ENCODE results near the gene MTFR1L.

Gene MTFR1L

DNA sequence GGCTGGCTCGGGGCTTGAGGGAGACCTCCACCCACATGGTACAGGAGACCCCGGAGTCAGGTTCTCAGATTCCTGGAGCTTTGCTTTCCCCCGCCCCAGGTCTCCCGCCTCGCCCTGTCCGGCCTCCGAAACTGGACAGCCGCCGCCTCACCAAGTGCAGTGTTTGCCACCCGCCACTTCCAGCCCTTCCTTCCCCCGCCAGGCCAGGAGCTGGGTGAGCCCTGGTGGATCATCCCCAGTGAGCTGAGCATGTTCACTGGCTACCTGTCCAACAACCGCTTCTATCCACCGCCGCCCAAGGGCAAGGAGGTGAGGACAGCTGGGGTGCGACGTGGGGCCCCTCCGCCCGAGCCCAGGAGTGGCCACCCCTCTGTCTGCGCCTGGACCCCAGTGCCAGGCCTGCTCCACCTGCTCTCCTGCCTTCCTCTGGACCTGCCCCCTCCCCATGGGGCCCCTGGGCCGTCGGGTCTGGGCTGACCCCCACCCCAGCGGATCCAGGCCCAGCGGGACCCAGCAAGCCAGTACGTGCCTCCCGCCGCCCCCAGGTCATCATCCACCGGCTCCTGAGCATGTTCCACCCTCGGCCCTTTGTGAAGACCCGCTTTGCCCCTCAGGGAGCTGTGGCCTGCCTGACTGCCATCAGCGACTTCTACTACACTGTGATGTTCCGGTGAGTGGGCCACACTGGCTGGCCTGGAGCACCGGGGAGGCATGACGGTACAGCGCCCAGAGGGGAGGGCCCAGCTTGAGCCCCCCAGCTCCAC lies 11.1 kb upstream of the MTFR1L start:
- no peak for DNase-seq

DNA sequence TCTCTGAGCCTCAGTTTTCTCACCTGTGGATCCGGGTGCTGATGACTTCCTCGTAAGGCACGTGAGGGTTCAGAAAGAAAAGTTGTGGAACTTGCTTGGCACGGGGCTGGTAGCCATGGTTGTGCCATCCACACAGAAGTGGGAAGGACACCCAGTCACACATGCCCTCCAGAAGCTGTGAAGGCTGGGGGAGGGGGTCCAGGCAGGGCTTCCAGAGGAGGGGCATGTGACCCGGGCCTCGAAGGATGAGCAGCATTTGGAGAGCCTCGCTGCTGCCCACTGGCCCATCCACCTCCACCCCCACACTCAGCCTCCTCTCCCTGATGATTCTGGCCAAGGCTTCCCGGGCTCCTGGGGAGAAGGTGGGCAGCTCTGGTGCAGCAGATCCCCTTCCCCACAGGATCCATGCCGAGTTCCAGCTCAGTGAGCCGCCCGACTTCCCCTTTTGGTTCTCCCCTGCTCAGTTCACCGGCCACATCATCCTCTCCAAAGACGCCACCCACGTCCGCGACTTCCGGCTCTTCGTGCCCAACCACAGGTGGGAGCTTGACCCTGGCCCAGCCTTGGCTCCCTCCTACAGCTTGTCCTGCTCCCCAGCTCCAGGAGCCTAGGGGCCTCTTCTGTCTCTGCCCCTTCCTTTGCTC lies 10.3 kb upstream of the MTFR1L start:
- DNase-seq = no peak

DNA sequence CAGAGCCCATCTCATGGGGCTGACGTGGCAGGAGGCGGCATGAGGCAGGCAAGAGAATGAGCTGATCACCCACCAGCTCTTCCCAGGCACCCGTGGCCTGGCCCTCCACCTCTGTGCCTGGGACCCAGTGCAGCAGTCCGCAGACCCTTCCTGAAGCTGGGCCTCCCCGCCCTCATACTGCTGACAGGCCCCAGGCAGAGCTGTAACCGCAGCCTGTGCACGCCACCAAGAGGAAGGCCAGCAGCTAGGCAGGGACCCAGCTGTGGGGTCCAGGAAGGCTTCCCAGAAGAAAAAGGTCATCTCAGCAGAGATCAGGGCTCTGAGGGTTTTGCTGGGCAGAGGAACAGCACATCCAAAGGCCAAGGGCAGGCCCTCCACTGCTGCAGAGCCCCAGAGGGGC lies 9.8 kb upstream of the MTFR1L start:
- DNase-seq = no peak

DNA sequence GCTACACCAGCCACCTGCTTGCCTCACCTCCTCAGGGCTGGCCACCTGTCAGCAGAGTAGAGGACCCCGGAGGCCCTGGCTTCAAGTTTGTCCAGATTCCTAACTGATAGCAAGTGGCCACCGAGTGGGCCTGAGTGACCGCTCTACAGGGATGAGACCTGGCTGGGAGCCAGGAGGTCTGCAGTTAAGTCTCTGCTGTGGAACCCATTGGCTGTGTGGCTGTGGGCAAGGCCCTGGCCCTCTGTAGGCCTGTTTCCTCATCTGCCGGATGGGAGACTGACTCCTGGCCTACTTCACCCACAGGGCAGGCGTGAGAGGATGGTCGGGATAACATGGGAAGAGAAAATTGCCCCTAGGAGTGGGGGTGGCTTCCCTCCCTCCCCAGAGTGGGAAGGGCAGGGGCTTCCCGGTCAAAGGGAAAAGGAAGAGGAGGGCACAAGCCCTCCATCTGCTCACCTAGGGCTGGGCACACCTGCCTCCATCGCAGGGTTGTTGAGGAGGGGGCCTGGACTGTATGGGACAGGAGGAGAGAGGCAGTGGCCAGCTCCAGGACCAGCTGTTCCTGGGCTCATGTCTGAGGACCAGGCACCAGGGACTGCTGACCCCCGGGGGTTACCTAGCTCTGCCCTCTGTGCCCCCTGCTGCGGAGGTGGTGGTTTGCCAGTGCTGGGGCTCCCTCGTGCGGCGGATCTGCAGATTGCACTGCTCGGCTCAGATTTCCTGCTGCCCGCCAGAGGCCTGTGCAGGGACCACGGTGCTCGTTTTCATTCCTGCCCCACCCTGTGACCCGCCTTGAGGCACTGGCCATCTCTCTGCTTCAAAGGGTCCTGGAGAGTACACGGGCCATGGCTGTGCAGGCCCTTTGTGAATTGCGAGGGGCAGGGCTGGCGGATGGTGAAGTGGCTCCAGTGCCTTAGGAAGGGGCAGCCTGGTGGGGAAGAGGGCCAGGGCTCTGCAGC lies 9.1 kb upstream of the MTFR1L start:
- no peak for DNase-seq

DNA sequence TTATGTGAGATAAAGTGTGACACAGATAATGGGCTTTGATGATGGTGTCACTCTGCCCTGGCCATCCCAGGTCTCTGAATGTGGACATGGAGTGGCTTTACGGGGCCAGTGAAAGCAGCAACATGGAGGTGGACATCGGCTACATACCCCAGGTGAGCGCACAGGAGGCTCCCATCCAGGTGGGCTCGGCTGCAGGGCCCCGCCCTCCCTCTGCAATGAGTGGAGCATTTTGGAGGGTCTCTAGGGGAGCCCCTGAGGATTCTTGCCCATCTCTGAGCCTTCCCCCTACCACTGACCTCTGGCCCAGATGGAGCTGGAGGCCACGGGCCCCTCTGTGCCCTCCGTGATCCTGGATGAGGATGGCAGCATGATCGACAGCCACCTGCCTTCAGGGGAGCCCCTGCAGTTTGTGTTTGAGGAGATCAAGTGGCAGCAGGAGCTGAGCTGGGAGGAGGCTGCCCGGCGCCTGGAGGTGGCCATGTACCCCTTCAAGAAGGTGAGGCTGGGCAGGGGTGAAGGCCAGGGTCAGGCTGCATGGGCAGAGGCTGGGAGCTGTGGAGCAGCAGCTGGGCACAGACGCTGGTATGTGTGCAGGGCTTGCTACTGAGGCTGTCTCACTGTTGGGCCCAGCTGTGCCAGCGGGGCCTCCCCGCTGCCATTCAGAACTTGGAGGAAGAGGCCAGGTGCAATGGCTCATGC lies 8.2 kb upstream of the MTFR1L start:
- DNase-seq = no peak

DNA sequence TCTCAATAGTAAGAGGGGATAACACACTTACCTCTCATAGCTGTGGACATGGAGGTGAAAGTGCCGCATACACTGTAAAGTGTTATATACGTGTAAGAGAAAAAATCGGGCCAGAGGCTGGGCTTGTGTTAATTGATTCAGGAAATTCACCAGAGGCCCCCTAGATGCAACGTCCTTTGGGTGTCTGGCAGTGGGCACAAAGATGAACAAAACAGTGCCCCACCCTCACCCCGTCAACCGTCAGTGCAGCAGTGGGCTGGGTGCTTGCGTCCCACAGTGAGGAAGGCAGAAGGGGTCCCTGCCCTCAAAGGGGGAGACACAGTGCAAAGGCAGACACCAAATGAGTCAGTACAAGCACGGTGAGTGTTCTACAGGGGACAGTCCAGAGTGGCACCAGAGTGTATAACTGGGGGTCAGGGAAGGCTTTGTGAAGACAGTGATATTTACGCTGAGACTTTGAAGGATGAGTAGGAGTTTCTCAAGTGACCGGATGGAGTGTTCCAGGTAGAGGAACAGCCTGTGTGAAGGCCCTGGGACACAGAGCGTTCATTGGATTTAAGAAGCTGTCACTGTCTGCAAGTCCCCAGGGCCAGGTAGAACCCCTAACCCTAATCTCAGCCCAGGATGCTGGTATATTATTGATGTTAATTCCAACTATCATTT lies 6.6 kb upstream of the MTFR1L start:
- DNase-seq = no peak

DNA sequence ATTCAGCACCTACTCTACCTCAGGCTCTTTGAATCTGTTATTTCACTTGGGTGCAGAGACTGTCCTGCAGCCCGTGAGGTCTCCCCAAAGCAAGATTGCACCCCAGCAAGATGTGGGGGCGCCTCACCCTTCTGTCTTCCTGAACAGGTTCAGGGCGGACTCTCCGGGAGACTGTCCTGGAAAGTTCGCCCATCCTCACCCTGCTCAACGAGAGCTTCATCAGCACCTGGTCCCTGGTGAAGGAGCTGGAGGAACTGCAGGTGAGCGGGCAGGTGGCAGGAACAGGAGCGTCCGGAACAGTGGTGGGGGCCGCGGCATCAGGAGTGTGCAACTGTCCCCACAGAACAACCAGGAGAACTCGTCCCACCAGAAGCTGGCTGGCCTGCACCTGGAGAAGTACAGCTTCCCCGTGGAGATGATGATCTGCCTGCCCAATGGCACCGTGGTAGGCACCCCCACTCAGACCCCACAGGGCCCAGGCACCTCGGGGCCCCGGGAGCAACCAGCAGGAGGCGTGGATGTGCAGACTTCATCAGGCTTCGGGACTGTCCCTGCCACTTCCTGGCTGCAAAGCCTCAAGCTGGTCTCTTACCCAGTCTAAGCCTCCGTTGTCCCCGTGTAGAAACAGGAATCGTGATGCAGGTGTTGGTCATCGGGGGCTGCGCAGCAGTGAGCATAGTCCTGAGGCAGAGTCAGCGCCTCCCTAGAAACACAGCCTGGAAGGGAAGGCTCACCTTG lies 5.9 kb upstream of the MTFR1L start:
- DNase-seq = no peak

DNA sequence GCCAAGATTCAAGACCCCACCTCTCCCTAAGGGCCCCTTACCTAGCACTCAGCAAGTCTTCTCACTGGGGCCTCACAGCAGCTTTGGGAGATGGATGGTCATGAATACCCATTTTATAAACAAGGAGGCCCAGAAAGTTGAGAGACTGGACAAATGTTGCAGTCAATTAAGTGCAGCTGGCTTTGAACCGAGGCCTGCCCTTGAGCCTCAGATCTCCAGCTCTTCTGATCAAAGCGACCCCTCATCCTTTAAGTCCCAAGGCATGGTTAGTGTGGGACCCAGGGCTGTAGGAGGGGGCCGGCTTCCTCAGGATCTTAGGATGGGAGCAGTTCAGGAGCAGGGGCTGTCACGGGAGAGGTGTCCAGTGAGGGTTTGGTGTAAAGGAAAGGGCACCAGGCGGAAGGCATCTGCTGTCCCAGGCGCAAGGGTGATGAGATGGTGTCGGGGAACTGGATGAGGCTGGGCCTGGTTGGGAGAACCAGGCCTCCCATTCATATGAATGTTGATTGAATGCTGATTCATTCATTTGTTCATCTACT lies 5.1 kb upstream of the MTFR1L start:
- DNase-seq = no peak

DNA sequence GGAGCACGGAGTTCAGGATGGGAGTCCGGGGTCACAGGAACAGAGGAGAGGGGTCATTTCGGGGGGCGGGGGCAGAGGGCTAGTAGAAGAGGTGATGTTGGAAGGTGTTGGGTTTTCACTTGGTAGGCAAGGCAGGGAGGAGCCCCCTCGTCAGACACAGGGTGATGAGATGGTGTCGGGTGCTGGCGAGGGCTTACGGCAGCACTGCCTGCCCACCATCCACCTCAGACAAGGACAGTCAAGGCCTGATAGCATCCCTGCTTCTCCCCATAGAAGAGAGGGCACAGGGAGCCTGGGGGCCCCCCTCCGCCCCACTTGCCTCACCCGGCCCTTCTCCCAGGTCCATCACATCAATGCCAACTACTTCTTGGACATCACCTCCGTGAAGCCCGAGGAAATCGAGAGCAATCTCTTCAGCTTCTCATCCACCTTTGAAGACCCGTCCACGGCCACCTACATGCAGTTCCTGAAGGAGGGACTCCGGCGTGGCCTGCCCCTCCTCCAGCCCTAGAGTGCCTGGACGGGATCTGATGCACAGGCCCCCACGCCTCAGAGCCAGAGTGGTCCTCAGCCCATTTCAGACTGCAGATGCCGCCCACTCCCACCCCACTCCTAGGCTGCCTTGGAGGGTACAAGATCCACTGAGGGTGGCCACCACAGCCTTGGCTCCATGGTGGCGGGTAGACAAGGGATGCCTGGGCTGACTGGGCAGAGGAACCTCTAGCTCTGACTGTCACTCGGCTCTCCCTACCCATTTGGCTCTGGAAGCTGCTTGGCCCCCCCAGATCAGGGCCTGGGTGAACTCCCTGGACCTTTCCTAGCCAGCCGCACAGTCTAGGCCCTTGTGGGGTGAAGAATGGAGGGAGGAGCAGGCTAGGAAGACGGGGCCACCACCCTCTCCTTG lies 4.3 kb upstream of the MTFR1L start:
- DNase-seq = no peak

DNA sequence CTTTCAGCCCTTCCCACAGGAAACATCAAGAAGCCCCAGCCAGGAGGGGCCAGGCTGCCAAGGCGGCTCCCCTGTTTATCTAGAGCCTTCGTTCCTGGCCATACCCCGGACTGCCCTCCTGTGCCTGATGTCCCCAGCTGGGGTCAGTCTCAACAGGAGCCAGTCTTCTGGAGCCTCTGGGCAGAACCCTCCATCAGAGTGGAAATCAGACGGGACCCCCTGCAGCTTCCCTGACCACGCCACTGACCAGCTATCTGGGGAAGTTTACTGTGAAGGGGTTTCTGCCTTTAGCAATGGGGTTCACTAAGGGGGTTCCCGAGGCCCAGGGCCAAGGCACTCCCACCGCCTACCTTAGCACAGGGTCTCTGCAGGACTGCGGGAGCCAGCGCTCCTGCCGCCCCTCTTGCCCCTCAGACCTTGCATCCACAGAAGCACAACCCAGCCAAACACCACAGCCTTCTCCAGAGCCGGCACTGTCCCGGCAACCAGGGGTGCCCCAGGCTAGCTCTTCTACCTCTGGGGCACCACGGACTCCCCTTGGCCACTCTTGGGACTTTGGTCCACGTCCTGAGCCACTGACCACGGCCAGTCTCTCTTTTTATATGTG lies 3.5 kb upstream of the MTFR1L start:
- DNase-seq = no peak

DNA sequence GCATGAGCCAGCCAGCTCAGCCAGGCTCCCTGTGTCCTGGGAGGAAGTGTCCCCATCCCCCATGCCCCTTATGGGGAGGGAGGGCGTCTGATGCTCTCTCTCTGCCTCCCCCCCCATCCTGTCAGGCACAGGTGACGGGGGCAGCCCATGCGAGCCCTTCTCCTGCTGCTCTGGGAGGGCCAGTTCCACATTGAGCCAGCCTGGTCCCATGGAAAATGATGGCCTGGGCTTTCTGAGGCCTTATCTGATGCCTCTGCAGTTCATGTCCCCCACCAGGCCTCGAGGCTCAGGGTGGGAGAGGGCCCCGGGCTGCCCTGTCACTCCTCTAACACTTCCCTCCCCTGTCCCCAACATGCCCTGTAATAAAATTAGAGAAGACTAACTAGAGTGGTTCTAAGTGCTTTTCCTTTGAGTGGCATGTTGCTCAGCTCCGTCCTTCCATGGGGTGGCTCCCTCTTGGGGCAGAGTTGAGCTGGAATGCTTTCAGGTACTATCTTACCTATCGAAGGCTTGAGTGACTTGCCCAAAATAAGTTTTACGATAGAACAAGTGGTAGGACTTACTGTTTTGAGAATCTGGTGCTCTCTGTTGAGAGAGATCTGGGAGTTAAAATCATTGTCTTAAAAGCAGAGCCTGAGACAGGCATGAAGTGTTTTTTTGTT lies 1.8 kb upstream of the MTFR1L start:
- DNase-seq = no peak

DNA sequence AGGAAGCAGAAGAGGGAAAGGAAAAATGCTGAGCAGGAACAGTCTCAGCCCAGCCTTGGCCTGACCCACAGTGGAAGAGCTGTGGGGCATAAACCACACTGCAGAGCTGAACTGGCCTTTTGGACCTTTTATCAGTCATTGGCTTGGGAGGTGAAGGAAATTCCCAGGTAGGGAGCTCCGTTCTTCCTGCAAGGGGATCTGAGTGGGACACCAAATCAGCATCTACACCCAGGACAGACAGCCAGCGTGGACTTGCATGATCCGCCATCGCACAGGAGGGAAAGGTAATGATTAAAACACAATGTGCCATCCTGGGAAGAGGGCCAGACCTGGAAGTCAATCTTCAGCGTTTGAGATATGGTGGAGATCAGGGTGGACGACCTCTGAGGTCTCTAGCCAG lies 1.2 kb upstream of the MTFR1L start:
- no peak for DNase-seq

DNA sequence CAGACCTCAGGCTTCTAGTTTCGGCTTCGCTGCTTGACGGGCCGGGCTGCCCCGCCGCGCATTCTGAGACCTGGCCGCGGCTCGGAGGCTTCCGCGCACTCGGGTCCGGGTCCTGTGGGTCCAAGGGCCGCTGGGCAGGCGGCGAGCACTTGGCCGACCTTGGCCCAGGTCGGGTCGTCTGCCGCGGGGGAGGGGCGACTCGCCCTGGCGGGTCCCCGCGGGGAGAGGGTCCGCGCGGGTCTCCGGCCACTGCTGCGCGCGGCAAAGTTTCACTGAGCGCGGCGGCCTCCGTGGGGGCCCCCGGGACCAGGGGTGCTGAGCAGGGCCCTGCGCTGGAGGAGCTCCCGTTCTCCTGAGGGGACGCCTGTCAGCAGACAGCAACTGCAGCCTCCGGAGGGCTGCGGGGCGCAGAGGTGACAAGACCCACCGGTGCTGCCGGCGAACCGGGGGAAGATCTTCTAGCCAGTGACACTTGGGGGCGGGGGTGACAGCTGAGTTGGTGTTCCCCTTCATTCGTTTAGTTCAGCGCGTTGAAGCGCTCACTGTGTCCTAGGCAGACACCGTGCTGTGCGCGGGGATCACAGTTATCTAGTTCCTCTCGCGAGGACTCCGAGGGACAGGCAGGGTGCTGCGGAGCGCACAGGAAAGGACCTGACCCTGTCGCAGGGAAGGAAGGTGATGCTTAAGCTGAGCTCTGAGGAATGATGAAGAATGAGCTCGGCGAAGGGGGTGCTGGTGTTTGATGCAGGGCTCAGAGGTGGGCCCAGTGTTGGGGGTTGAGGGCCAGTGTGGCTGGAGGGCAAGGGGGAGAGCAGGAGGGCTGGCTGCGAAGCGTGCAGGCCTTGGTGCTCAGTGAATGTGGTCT lies 725 bp downstream of the MTFR1L start:
- DNase-seq = no peak

DNA sequence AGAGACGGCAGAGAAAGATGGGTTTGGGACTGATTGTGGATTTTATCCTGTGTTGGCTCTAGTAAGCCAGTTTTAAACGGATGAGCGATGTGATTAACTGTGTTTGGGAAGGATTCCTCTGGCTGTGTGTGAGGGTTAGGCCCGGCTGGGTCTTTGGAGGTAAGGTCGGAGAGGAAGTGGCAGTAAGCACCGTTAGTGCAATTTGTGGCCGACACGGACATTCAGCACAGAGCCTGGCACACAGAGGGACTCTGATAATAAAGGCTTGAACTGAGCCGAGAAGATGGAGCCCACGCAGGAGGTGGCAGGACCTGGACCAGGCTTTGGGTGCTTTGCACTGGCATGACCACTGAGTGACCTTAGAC lies 1.3 kb downstream of the MTFR1L start:
- no peak for DNase-seq

DNA sequence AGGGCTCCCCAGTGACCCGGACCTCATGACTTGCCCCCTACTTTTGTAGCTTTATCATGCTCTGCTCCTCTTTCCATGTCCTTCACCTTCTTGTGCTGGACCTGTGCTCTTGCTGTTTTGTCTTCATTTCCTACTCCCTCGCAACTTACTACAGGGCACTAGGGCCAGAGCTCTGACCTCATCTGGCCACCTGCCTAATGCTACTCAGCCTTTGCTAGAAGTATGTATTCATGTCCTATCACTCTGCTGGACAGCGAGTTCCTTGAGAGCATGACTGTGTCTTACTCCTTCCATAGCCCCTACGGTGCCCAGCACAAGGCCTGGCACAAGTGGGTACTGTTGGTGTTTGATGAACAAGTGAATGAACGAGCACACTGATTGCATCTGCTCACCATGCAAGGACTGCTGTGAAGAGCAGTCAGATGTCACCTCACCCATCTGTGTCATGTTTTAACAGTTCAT lies 1.9 kb downstream of the MTFR1L start:
- DNase-seq = no peak

DNA sequence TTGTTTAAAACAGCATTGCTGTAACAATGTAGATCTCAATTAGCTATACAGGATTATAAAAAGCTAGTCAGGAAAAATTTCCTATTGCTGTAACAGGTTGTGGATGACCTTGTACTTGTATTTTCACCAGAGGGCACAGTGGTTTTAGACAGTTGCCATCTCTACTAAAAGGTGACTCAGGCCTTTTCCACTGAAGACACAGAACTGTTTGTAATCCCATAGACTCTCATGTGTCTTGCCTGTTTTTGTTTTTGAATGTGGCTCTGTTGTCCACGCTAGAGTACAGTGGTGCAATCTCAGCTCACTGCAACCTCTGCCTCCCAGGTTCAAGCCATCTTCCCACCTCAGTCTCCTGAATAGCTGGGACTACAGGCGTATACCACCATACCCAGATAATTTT lies 5.9 kb downstream of the MTFR1L start:
- no peak for DNase-seq

DNA sequence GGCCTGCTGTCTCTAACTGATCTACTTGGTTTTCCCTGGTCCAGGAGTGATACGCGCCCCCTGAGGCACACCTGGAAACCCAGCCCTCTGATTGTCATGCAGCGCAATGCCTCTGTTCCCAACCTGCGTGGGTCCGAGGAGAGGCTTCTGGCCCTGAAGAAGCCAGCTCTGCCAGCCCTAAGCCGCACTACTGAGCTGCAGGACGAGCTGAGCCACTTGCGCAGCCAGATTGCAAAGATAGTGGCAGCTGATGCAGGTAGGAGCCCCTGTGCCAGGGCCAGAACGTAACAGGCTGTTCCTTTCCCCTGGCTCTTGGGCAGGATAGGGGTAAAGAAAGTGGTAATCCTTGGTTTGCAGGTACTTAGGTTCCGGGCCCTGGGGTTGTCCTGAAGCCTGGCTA lies 6.8 kb downstream of the MTFR1L start:
- DNase-seq = no peak

DNA sequence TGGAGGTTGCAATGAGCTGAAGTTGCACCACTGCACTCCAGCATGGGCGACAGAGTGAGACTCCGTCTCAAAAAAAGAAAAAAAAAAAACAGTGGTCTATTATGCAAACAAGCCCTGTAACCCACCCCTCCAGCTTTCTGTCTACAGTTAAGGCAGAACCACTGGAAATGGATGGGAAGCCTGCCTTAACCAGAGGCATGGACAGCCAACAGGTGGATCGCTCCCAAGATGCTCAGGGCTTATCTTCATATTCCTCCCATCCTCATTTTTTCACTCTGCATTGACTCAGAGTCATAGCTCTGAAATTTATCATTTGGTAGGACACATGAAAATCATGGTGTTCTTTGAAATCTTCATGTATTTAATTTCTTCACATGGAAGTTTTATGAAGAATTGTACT lies 8.7 kb downstream of the MTFR1L start:
- no peak for DNase-seq
